H54 (cell line): Measurements from ENCODE around the gene TXNDC11.

ENCODE experiments used
- DNase-seq: peaks from one replicate; pipeline ENCODE4 v3.0.0; 2011; ENCODE audit warnings: low spot score, mixed read lengths; ENCODE audit not compliant: insufficient read length
- FAIRE-seq: peaks from 3 replicates; lab custom pipeline; 2011; peaks lifted over from hg19 to GRCh38; lab: Jason Lieb, UNC
- POLR2A ChIP-seq: IDR thresholded peaks from 2 replicates; pipeline ENCODE4 v1.6.1; 2011; ENCODE audit warnings: low read depth, mild to moderate bottlenecking, low read length

TXNDC11 gene

GRCh38 chr16:11675561-11676511 is 66.8 kb downstream of the TXNDC11 start:
- FAIRE-seq: no peak
- no peak for DNase-seq

GRCh38 chr16:11674818-11675560 is 67.7 kb downstream of the TXNDC11 start:
- FAIRE-seq: no peak
- DNase-seq: no peak
- TF ChIP-seq POLR2A: no peak

More at GRCh38 chr16:11675561-11676511, 66.8 kb downstream of the TXNDC11 start:
- no peak for TF ChIP-seq POLR2A

DNA sequence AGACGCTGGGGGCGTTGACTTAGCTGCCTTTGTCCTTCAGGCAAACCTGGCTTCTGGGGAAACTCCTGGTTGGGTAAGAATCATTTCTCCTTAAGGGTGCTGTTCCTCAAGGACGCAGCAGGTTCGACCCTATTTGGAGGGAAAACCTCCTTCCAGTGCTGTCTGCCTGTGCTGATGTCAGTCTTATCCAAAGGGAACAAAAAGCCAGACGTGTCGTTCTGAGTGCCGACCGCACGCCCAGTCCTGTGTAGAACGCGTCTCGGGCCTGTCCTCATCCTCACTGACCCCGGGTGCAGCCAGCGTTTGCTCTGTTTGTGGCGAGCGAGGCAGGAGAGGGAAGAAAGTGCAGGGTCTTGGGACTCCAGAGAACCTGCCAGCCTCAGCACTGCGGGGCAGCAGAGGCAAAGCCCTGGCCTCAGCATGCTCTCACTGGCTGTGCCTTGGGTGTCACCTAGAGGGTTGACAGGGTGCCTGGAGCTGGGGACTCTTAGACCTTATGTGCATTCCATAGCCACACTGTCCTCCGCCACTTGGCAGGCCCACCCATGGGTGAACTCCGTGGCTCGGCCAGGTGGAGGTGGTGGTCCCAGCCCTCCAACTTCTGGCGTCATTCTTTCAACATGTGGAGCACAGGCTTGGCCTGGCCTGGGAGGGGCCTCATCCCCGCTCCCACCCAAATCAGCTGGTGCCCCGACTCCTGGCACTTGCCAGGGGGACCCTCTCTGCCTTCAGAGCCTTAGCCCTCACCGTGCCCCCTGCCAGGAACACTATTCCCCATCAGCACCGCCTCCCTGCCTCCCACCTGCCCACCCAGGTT is 68.4 kb downstream of the TXNDC11 start:
- DNase-seq (no peak), FAIRE-seq (no peak)
- no peak for TF ChIP-seq POLR2A

DNA sequence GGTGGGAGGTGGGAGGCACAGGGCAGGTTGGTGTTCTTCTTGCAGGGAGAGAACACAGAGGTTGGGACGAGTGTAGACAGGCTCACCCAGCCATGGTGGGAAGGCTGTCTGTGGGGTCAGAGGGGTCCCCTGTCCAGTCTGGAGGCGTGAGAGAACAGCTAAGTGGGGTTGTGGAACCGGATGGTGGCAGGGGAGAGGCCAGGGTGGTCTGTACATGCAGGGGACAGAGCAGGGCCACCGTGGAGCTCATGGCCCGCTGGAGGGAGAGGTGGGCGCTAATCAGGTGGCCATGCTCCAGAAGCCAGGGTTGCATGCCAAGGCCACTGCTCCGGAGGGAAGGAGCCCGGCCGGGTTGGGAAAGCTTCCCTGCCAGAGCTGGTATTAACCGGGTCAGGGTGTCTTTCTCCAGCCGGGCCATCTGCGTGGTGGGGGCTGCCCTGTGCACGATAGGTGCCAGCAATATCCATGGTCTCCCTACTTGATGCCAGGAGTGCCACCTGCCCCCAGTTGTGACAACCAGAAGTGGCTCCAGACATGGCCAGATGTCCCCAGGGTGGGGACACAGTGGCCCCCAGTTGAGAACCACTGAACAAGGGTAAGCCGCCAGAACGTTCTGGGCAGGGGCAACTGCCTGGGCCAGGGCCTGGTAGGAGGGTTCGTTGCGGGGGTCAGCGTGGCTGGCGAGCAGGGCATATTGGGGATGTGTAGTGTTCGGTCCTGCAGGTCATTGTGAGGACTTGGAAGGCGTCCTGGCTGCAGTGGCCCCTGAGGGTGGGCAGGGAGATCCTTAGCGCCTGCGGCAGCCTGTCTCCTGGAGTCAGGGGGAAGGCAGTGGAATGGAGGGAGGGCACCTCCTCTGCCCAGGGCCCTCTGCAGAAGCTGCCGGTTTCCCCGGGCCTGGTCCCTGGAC is 69.3 kb downstream of the TXNDC11 start:
- FAIRE-seq (no peak), DNase-seq (no peak)
- no peak for TF ChIP-seq POLR2A

DNA sequence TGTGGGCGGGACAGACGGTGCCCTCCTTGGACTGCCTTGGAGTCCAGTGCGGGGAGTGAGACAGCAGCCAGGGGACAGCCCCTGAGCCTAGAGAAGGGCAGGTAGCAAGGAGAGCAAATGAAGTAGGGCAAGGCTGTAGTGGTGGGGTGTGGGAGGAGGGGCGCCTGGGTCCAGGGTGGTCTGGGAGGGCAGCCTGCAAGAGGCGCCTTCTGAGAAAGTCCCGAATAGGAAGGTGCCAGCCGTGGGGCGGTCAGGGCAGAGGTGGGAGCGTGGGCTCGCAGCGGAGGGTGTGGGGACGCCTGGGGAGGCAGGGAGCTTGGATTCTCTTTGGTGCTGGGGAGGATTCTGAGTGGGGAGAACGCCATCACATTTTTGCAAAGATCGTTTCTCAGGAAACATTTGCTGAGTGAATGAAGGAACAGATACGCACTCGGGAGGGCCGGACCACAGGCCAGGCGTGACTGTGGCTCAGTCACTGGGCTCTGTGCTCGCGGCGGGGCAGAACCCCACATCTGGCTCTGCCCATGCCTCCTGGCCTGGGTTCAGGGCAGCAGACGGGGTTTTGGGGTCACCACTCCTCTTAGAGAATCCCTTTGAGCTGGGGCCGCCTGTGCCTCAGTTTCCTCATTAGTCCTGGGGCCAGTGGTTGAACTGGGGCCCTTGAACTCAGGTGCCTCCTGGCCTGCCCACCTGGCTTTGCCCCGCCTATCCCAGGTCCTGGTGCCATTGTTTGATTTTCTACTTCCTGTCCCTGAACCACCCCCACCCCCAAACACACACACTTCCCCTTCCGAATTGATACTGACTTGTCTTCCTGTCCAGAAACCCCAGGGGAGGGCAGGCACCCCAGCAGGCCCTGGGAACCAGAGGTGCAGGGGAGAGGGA is 70.2 kb downstream of the TXNDC11 start:
- no peak for DNase-seq
- no peak for TF ChIP-seq POLR2A
- no peak for FAIRE-seq

DNA sequence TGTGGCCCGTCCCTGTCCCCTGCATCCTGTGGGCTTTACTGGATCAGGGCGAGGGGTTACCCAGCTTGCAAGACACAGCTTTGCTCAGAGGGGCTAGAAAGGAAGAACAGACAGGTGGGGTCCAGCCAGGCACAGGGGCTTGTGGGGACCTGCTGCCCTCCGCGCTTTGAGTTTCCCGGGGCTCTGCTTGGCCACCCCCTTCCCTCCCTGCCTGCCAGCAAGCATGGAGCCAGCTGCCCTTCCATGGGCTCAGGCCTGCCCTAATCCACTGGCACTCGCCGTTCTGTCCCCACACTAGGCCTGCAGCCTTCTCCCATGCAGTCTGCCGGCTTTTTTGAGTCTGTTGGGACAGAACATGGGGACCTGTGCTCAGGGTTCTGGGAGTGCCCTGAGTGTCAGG is 71.0 kb downstream of the TXNDC11 start:
- no peak for FAIRE-seq
- TF ChIP-seq POLR2A: no peak

GRCh38 chr16:11671271-11671670 is 71.4 kb downstream of the TXNDC11 start:
- DNase-seq: no peak
- no peak for TF ChIP-seq POLR2A
- no peak for FAIRE-seq

More for the DNA sequence above, 71.0 kb downstream of the TXNDC11 start:
- DNase-seq: no peak

DNA sequence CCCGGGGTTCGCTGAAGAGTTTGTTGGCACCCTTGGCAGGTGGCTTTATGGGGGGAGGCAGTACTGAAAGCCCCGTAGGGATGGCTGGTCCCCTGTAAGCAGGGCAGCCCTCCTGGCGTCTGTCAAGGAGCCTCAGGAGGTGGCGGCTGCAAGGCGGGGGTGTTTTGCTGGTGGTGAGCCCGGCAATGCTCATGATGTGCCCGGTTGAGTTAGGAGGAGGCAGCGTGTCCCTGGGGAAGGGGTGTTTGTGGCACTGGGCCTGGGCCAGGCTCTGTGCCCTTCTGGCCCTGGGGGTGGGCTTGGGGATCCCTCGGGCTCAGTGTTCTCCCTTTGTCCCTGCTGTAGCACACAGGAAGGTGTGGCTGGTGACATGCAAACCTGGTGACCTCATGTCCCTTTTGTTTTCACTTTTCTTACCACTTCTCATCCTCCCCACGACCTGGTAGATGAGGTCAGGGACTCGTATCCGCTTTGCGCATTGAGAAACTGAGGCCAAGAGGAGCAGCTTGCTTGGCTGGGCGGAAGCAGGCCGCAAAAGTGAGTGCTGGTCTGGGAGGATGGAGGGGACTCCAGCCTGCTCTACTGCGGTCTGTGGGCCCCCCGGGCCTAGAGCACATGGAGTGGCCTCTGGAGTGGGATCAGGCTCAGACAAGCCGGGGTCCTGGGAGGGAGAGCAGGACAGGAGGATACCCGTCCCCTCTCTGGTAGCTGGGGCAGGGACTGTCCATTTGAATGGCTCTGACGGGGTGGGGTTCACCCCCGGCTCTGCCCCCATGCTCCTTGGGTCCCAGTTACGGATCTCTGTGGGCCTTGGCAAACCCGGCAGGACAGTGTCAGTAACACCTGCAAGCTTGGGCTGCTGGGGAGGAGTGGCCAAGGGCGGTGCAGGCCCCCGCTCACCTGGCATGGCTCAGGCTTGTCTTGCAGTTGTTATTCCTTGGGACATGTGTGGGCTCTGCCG is 72.2 kb downstream of the TXNDC11 start:
- DNase-seq: no peak
- TF ChIP-seq POLR2A: no peak
- no peak for FAIRE-seq

- TF ChIP-seq POLR2A: no peak
- DNase-seq: no peak
Measured at GRCh38 chr16:11669380-11670146, 73.1 kb downstream of the TXNDC11 start.

GRCh38 chr16:11668623-11669379 is 73.9 kb downstream of the TXNDC11 start:
- no peak for FAIRE-seq

More at GRCh38 chr16:11669380-11670146, 73.1 kb downstream of the TXNDC11 start:
- no peak for FAIRE-seq

More at GRCh38 chr16:11668623-11669379, 73.9 kb downstream of the TXNDC11 start:
- DNase-seq: no peak
- TF ChIP-seq POLR2A: no peak
